Astrocyte (in vitro differentiated cells and primary cell): ENCODE measurements around the gene ROR2.

ENCODE experiments used
- EZH2 ChIP-seq: IDR thresholded peaks from 2 replicates; pipeline ENCODE4 v1.6.1; 2012; ENCODE audit warnings: mild to moderate bottlenecking, low read length, inconsistent platforms; ENCODE audit not compliant: insufficient read depth
- TF ChIP-seq, protein P1 (sequence below): IDR thresholded peaks from 2 replicates; pipeline ENCODE4 v1.5.1; 2011; ENCODE audit warnings: low read depth, mild to moderate bottlenecking, inconsistent platforms, low read length, moderate library complexity; ENCODE audit not compliant: insufficient read depth

- TF ChIP-seq, protein P1, sequence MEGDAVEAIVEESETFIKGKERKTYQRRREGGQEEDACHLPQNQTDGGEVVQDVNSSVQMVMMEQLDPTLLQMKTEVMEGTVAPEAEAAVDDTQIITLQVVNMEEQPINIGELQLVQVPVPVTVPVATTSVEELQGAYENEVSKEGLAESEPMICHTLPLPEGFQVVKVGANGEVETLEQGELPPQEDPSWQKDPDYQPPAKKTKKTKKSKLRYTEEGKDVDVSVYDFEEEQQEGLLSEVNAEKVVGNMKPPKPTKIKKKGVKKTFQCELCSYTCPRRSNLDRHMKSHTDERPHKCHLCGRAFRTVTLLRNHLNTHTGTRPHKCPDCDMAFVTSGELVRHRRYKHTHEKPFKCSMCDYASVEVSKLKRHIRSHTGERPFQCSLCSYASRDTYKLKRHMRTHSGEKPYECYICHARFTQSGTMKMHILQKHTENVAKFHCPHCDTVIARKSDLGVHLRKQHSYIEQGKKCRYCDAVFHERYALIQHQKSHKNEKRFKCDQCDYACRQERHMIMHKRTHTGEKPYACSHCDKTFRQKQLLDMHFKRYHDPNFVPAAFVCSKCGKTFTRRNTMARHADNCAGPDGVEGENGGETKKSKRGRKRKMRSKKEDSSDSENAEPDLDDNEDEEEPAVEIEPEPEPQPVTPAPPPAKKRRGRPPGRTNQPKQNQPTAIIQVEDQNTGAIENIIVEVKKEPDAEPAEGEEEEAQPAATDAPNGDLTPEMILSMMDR: no peak
- no peak for TF ChIP-seq EZH2
Measured at GRCh38 chr9:91778031-91778430, 172.0 kb downstream of the ROR2 start.
